Stimulated activated CD8-positive, alpha-beta memory T cell treated with anti-CD3 and anti-CD28 coated beads, Interleukin-7, amount 100 ng/mL, for 48 hours (primary cell): ENCODE measurements around the gene ERFL.

Experiments used
- DNase-seq, 2 donors: peaks; one replicate each; pipeline ENCODE4 v3.0.0-alpha.2; 2020; ENCODE audit warnings: low read depth in 1 of 2; ENCODE audit errors: extremely low read depth in 1 of 2

Gene ERFL

DNA sequence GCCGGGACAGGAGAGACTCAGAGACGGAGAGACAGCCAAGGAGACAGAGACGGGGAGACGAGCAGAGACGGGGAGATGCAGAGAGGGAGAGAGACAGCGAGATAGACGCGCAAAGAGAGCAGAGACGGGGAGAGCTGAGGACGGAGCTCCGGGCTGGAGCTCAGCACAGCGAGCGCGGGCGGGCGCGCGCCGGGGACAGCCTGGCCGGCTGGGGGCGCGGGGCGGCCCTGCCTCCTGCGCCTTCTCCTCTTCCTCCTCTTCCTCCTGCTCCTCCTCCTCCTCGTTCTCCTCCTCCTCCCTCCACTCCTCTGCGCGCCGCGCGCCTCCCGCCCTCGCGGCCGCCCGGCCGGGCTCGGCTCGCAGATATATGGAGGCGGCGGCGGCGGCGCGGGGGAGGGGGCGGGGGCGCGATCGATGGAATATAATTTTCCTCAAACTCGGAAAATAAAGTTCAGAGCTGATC lies at the start of gene ERFL:
ERFL (minus strand) TSS at position 229 of the 463 bp plus-strand sequence. CDS start 15,530 bp downstream, outside the sequence.
- DNase-seq: no peak

DNA sequence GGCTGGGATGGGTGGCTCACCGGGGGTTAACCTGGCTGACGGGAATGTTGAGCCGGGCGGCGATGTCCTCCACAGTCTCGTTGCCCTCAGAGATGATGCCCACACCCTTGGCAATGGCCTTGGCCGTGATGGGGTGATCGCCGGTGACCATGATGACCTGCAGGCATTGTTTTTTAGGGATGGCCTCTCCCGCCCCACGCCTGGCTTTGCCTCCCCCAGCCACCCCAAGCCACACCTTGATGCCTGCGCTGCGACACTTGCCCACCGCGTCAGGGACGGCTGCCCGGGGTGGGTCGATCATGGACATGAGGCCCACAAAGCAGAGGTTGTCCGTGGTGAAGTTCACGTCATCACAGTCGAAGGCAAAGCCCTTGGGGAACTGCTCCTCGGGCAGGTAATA lies 49.7 kb upstream of the ERFL start:
- DNase-seq: no peak

DNA sequence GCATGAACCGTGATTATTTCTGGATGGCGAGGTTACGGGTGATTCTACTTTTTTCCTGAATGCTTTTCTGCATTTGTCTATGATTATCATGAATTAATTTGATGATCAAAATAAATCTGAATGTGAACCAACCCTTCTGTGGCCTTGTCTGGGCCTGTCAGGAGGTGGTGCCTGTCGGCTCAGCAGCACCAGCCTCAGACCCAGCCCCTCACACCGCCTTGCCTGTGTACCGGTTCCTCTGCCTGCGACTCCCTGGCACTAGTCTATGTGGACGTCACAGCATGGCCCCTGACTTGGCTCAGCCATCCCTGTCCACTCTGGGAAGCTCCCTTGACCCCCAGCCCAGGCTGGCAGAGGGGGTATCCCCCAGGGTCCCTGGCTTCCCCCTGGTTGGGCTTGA lies 46.4 kb upstream of the ERFL start:
- DNase-seq: no peak

DNA sequence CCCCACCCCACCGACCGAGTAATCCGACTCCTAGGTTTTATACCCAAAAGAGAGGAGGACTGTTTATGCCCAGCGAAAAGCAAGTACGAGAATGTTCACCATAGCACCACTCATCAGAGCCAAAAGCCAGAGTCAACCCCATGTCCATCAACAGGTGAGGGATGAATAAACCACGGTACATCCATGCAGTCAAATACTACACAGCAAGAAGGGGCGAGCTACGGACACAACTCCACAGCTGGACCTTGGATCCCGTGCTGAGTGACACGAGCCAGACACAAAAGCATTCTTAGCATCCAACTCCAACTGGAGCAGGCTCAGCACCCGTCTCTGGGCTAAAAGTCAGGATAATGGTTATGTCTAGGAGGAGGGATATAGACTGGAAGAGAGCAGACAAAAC lies 43.1 kb upstream of the ERFL start:
- no peak for DNase-seq

DNA sequence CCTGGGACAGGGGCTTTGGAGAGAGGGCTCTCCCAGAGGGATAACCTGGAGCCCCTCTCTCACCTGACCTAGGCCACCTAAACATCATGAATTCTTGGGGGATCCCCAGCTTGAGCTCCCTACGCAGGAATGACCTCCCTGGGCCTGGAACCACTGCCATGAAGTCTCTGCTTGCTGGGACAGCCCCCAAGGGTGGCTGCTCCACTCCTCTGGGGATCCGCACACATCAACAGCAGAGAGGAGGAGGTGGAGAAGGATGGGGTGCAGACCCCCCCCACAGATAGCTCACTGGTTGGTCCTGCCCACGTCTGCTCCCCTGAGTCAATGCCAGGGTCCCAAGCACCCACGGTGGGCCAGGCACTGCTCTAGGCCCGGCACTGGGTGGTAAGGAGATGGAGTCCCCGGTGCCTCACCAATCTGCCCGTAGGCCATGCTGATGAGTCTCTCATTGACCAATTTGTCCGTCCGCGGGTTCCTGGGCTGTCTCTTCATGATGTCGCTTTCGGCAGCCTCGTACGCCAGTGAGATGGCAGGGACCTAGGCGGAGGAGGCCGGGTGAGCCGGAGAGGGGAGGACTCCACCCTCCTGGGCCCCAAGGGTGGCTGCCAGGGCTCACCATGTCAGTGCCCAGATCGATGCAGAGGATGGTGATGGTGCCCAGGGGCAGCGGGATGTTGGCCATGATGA lies 41.7 kb upstream of the ERFL start:
- DNase-seq: no peak

DNA sequence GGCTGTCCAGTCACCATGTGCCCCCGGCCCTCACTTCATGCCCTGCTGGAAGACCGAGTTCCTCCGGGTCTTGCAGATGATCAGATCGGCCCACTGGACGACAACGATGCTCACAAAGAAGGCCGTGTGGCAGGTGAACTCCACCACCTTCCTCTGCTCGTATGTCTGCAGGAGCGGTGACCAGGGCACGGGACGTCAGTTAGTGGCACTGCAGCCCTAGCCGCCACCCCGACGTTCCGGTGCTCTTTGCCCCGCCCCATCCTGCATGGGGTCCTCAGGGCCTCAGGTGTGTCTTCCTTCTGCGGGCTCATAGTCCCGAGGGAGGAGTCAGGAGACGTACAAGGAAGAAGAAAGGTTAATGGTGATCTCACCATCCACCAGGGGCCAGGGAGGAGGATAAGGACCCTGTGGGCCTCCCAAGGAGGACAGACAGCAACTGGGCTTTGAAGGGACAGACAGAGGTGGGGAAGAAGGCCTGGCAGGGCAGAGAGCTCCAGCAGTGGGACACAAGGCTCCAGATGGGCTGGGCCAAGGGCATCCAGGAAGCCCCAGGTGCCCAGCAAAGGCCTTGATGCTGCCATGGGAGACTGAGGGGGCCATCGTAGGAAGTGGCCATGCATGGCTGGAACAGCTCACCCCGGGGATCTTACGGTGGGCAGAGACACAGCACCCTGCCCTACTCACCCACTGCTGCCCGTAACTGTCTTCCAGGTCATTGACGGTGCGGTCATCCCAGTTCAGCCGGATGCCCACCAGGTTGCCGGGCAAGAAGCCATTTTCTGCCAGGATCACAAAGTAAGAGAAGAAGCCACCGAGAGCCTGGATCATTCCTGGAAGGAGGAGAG lies 40.7 kb upstream of the ERFL start:
- no peak for DNase-seq

DNA sequence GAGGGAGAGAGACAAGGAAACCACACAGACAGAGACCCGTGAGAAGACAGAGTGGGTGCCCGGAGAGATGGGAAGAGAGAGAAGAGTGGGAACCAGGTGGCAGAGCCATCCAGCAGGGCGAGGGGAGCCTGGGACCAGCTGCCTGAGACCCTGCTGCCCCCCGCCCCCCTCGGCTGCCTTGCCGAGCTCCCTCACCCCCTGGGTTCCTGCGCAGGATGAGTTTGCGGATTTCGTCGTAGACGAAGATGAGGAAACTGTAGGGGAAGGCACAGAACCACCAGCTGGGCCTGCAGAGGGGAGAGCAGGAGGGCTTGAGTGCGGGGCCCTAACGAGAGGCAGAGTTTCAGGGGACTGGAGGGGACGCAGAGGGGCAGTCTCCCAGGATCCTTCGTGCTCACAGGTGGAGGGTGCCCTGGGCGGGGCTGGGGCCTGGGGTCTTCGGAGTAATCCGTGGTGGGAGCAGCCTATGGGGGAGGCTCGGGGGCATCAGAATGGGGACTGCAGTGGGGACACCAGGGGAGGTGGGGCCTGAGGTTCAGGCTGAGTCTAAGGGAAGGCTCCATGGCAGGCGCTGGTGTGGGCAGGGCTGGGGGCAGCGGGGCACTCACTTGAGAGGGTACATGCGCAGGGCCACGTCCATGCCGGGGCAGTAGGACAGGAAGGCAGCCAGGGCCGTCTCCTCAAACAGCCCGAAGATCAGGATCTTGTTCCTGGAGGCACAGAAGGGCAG lies 39.0 kb upstream of the ERFL start:
- no peak for DNase-seq

DNA sequence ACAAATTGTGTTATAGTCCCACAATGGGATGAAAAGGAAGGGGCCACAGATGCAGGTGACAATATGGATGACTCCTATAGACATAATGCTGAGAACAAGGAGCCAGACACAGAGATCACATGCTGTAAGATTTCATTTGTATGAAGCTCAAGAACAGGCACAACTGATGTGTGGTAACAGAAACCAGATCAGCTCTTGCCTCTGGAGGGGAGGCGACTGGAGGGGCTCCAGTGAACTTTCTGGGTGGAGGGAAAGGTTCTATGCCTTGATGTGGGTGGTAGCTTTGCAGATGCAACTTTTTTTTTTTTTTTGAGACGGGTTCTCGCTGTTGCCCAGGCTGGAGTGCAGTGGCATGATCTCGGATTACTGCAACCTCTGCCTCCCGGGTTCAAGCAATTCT lies 36.9 kb upstream of the ERFL start:
- DNase-seq: no peak

DNA sequence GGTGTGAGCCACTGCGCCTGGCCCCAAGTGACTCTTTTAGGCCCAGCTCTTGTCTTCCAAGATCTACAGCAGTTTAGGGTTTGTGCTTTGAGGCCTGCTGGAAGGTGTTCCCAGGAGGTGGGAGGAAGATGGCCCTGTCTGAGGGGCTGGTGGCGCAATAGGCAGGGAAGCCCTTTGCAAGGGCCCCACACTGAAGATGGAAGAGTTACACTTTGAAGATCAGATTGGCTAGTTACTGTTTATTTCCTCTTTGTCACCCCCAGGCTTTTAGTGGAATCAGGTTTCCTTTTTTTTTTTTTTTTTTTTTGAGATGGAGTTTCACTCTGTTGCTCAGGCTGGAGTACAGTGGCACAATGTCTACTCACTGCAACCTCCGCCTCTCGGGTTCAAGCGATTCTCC lies 32.7 kb upstream of the ERFL start:
- no peak for DNase-seq

DNA sequence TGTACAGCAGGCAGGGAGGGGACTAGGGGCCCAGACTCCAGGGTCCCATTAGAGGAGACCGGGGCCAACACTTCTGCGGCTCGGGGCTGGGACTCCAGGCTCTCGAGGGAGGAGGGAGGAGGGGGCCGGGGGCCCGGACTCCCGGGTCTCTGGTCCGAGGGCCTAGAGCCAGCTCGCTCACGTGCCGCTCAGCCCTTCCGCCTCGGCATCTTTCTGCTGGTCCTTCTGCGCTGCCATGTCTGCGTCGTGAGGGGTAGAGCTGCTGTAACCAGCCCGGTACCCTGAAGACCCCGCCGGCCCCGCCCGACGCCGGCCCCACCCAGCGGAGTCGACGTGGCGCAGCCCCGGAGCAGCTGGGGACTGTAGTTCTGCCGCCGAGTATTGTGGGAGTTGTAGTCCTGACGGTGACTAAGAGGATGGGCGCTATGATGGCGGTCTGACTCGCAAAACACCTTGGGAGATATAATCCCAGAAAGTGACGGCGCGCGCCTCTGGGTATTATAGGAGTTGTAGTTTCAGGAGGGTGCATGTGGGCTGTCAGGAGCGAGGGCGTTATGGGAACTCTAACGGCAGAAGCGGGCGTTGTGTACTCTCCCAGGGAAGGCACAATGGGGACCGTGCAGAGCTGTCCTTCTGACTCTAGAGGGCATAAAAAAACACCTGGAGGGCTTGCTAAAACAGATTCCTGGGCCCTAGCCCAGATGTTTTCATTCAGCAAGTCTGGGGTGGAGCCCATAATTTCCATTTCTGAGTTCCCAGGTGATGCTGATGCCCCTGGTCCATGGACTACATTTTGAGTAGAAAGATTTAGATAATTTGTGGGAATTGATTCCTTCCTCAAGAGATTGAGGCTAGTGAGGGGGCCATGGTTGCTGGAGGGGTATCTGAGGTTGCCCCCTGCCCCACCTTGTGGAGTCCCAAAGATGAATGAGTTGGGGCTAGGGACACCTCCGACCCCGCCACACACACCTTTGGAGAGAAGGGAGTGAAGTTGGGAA lies 31.1 kb upstream of the ERFL start, which contains the start of gene RABAC1:
RABAC1 (minus strand) TSS at position 266 of the 998 bp plus-strand sequence; CDS start at position 237, 29 bp downstream.
- peak; percentile 69 to 90 for DNase-seq

DNA sequence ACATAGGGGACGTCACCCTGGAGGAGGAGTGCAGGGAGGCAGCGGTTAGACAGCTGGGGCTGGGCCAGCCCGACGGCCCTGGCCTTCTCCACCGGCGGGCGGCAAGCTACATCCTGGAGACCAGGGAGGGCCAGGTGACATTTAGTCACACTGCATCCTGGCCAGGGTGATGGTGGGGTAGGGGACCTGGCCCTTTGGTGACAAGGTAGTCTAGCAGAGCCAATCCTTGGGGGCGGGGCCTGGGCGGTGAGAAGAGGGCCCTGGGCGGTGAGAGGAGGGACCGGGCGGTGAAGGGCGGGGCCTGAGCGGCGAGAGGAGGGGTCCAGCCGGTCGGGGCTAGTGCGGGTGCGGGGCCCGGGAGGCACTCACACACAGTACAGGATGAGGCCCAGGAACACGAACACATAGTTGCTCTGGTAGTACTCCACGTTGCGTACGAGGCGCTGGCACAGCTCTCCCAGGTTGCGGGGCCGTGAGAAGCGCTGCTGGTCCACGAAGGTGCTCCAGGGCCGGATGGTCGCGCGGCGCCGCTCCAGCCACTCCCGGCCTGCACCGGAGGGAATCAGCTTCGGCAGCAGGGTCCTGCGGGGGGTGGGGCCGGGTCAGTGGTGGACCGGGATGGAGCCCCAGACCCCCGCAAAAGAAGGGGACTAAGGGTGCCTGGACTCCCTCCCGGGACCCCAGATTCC lies 30.3 kb upstream of the ERFL start:
- DNase-seq: peak; percentile 55 to 82

DNA sequence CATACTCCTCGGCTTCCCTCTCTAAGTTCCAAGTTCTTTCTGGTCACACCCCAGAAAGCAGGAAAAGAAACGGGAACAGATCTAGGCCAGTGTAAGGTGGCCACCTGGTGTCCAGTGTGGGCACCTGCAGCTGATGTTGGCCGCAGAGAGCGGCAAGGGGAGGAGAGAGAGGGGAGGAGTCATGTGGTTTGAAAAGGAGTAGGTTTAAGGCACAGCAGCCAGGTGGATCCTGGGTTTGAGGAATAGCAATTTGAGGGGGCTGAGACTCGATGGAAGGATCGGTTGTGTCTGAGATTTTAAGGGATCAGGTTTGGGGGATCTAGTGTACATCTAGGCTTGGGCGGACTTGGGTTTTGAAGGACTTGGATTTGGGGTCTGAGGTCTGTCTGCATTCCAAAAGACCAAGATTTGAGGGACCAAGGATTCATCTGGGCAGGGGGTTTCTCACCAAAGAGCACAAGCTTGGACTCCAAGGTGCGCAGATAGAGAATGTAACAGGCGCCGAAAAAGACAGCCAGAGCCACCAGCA lies 29.7 kb upstream of the ERFL start:
- no peak for DNase-seq

DNA sequence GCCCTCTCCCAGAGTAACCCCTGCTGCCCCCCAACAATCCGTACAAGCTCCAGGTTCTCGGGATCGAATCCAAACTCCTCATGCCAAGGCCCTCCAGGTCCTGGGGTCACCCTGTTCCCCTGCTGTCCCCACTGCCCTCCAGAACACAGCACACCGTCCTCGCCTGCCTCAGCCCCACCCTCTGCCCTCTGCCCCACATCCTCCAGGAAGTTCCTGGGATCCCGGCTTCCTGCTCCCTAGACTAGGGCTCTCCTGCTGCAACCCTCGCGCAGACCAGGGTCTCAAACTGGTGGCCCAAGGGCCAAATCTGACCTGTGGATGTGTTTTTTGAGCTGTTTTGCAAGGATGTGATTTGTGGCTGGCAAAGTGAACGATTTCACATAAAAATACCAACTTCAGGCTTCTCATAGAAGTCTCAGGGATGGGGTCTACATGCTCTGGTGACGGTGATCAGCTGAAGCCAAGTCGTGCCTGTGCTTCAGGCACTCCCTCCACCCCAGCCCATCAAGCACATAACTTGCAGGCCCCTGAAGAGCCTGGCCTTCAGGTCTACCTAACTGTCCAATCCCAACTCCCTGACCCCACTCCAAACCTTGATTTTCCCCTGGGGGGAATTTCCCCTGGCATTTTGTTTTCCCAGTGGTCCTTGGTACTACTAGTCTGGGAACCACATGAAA lies 29.1 kb upstream of the ERFL start:
- DNase-seq: no peak

DNA sequence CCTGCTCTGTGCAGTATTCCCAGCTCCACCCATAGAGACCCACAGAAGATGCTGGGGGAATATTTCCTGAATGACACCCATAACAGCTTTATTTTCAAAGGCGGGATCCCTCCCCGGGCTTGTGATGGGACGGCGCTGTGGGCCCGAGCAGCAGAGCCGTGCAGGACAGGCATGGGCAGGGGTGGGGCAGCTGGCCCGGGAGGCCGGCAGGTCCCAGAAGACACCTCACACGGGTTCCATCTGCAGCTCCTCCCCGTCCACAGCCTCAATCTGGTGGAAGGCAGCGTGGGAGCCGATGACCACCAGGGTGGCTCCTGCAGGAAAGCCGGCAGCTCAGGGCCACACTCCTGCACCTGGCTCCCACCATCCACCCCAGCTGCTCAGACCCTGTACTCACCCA lies 28.4 kb upstream of the ERFL start:
- DNase-seq: no peak

DNA sequence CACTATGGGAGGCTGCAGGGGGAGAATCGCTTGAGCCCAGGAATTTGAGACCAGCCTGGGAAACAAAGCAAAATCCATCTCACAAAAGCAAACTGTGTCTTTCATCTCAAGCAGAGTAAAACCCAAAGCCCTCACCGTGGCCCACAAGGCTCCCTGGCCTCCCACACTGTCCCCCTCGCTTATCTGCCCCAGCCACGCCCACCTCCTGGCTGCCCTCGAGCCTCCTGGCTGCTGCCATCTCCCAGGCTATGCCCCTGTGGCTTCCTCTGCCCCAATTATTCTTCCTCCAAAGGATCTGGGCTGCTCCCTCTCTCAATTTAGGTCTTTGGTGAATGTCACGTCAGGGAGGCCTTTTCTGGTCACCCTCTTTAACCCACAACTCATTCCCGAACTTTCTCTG lies 27.3 kb upstream of the ERFL start:
- DNase-seq: no peak

DNA sequence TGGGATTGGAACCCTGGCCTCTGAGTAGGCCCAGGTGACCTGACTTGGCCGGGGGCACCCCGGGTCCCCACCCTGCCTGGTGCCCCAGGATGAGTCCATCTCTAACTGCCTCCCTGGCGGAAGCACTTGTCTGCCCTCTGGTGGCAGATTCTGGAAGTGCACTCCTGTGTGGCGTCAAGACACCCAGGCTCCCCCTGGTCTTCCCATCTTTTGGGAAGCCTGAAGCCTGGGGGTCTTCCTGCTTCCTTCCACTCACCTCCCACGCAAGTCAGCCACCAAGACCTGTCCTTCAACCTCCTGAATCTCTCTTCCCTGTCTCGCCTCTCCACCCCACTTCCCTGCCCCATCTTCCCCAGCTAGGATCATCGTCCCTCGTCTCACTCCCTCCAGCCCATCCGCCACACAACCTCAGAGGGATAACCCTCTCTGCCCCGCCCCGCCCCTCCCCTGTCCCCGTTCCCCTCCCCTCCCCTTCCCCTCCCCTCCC lies 23.5 kb upstream of the ERFL start:
- peak; percentile 62 to 75 for DNase-seq

DNA sequence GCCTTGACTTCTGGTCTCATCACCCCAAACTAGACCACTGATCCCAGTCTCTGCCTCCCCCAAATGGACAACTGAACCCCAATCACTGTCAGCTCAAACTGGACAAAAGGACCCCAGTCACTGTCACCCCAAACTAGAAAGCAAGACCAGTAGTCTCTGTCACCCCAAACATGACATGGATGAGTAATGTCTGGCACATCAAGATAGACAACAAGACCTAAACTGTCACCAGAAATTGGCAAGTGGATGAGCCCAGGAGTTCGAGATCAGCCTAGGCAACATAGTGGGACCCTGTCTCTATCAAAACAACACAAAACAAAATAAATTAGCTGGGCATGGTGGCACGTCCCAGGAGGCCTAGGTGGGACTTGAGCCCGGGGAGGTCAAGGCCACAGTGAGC lies 18.8 kb upstream of the ERFL start:
- no peak for DNase-seq

DNA sequence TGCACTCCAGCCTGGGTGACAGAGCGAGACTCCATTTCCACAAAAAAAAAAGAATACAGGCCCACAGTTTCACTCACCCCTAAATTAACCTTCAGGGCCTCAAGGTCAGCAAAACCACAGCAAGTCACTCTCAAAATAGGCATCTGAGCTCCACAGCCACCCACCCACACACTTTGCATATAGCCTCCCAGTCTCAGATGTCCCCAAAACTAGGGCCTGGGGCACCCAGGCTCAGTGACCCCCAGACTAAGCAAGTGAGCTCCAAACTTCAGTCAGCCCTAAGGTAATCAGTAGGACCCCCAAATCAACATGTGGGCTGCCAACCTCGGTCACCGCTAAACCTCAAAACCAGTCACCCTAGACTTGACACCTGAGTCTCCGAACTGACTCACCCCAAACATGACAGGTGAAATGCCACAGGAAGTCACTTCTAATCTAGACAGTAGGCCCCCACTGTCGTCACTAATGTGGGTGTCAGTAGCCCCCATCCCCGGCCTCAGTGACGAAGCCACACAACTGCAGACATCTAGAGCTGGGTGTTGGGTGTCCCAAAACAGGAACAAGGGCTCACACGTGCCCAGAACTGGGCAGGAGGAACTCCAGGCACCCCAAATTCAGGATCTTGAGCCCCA lies 17.0 kb upstream of the ERFL start:
- DNase-seq: peak; percentile 71 to 94
